ENCODE measurements around the gene ROR2.

DNA sequence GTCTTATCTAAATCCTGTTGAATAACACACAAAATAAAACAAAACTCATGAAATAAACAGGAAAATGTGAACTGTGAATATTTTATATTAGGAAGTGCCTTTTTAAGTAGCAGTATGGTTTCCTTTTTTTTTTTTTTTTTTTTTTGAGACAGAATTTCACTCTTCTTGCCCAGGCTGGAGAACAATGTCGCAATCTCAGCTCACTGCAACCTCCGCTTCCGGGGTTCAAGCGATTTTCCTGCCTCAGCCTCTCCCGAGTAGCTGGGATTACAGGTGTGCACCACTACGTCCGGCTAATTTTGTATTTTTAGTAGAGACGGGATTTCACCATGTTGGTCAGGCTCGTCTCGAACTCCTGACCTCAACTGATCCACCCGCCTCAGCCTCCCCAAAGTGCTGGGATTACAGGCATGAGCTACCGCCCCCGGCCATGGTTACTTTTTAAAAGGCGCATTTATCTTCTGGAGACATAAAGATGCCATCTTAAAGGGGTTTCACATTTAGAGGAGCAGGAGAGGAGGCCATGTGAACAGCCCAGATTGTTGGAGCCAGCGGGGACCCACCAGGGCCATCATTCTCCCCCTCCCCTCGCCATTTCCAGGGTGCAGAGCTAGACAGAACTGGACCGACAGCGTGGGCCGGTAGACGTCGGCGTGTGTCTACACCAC lies 64.1 kb downstream of the ROR2 start:
- TF ChIP-seq EZH2phosphoT487 (IDR thresholded peaks at IDR 0.05; ENCODE audit: insufficient read depth, low read depth) (no peak), EZH2 (IDR thresholded peaks at IDR 0.05; ENCODE audit: insufficient read depth, poor library complexity, severe bottlenecking) (no peak)

Measured in GM23248 (cell line).